H9 (cell line): ENCODE results near the gene ASB12. TPM values are rescaled to one million over a fixed set of nuclear protein-coding genes. Genes with fewer than 3 reads are reported as not detected.

Experiments used
- DNase-seq: peaks from one replicate; pipeline ENCODE4 v3.0.0-alpha.2; 2017
- H2AFZ ChIP-seq: one replicate; pipeline ENCODE4 v1.6.1; 2013; ENCODE audit warnings: mild to moderate bottlenecking, low read length, control low read depth, moderate library complexity
- H2AK5ac ChIP-seq: 2 replicates; pipeline ENCODE4 v1.6.1; 2013; ENCODE audit warnings: low read length, control low read depth, mixed read lengths; ENCODE audit not compliant: insufficient read length
- H2BK120ac ChIP-seq: one replicate; pipeline ENCODE4 v1.6.1; 2013; ENCODE audit warnings: low read depth, mild to moderate bottlenecking, low read length, control low read depth, inconsistent platforms; ENCODE audit not compliant: poor library complexity, severe bottlenecking
- H2BK12ac ChIP-seq: 2 replicates; pipeline ENCODE4 v1.6.1; 2013; ENCODE audit warnings: low read length, control low read depth, mixed read lengths, low read depth; ENCODE audit not compliant: insufficient read length
- H2BK15ac ChIP-seq: 2 replicates; pipeline ENCODE4 v1.6.1; 2013; ENCODE audit warnings: low read depth, low read length, control low read depth
- H2BK20ac ChIP-seq: one replicate; pipeline ENCODE4 v1.6.1; 2013; ENCODE audit warnings: low read depth, mild to moderate bottlenecking, low read length, control low read depth, inconsistent platforms; ENCODE audit not compliant: poor library complexity, severe bottlenecking
- H2BK5ac ChIP-seq: 2 replicates; pipeline ENCODE4 v1.6.1; 2013; ENCODE audit warnings: low read length, control low read depth, mixed read lengths; ENCODE audit not compliant: insufficient read length
- H3K14ac ChIP-seq: 2 replicates; pipeline ENCODE4 v1.6.1; 2013; ENCODE audit warnings: low read length, control low read depth; ENCODE audit not compliant: insufficient read depth
- H3K18ac ChIP-seq: 2 replicates; pipeline ENCODE4 v1.6.1; 2013; ENCODE audit warnings: low read depth, mild to moderate bottlenecking, mixed read lengths, low read length, control low read depth; ENCODE audit not compliant: insufficient read length
- H3K23ac ChIP-seq: 2 replicates; pipeline ENCODE4 v1.6.1; 2013; ENCODE audit warnings: low read length, control low read depth, mixed read lengths, low read depth; ENCODE audit not compliant: insufficient read length
- H3K23me2 ChIP-seq: 2 replicates; pipeline ENCODE4 v1.6.1; 2013; ENCODE audit warnings: low read depth, mild to moderate bottlenecking, mixed read lengths, low read length, control low read depth; ENCODE audit not compliant: insufficient read length, poor library complexity, severe bottlenecking
- H3K27ac ChIP-seq: 2 replicates; pipeline ENCODE4 v1.5.1; 2013; ENCODE audit warnings: low read length, control low read depth, mixed read lengths, low read depth; ENCODE audit not compliant: insufficient read length
- H3K27me3 ChIP-seq: 2 replicates; pipeline ENCODE4 v1.6.1; 2013; ENCODE audit warnings: low read length, control low read depth, inconsistent platforms; ENCODE audit not compliant: insufficient read depth
- H3K4ac ChIP-seq: 2 replicates; pipeline ENCODE4 v1.6.1; 2013; ENCODE audit warnings: low read depth, mild to moderate bottlenecking, control low read depth, inconsistent platforms, low read length, moderate library complexity
- H3K4me1 ChIP-seq: 2 replicates; pipeline ENCODE4 v1.6.1; 2013; ENCODE audit warnings: low read length, control low read depth, inconsistent platforms; ENCODE audit not compliant: insufficient read depth
- H3K4me2 ChIP-seq: 2 replicates; pipeline ENCODE4 v1.6.1; 2013; ENCODE audit warnings: low read length, control low read depth, mixed read lengths; ENCODE audit not compliant: insufficient read length, insufficient read depth
- H3K56ac ChIP-seq: 2 replicates; pipeline ENCODE4 v1.6.1; 2013; ENCODE audit warnings: low read depth, mild to moderate bottlenecking, mixed read lengths, low read length, control low read depth; ENCODE audit not compliant: insufficient read length
- H3K79me1 ChIP-seq: 2 replicates; pipeline ENCODE4 v1.6.1; 2013; ENCODE audit warnings: low read depth, mild to moderate bottlenecking, moderate library complexity, low read length, control low read depth, inconsistent platforms; ENCODE audit not compliant: insufficient read depth, poor library complexity, severe bottlenecking
- H3K79me2 ChIP-seq: 2 replicates; pipeline ENCODE4 v1.6.1; 2013; ENCODE audit warnings: low read length, control low read depth, inconsistent platforms; ENCODE audit not compliant: insufficient read depth
- H3K9ac ChIP-seq: 2 replicates; pipeline ENCODE4 v1.6.1; 2013; ENCODE audit warnings: low read length, control low read depth, mixed read lengths; ENCODE audit not compliant: insufficient read length; ENCODE audit errors: extremely low read depth
- H3K9me3 ChIP-seq: one replicate; pipeline ENCODE4 v1.6.1; 2013; ENCODE audit warnings: low read depth, low read length, inconsistent platforms; ENCODE audit not compliant: control insufficient read depth
- H3T11ph ChIP-seq: one replicate; pipeline ENCODE4 v1.6.1; 2013; ENCODE audit warnings: mild to moderate bottlenecking, low read length, control low read depth, inconsistent platforms
- H4K20me1 ChIP-seq: one replicate; pipeline ENCODE4 v1.6.1; 2013; ENCODE audit not compliant: control insufficient read depth, insufficient read length, insufficient read depth
- H4K5ac ChIP-seq: 2 replicates; pipeline ENCODE4 v1.6.1; 2013; ENCODE audit warnings: low read depth, mild to moderate bottlenecking, mixed read lengths, low read length, control low read depth; ENCODE audit not compliant: insufficient read length
- H4K8ac ChIP-seq: replicated peaks from 2 replicates; pipeline ENCODE4 v1.6.1; 2013; ENCODE audit warnings: low read length, control low read depth, mixed read lengths, low read depth; ENCODE audit not compliant: insufficient read length
- H4K91ac ChIP-seq: 2 replicates; pipeline ENCODE4 v1.6.1; 2013; ENCODE audit warnings: low read depth, mild to moderate bottlenecking, moderate library complexity, mixed read lengths, low read length, control low read depth; ENCODE audit not compliant: insufficient read length
- H3K27ac Mint-ChIP-seq, 3 experiments: 2 replicates in 2 of 3; 3 replicates in 1 of 3; pipeline ENCODE4 v1.8.0; 2020 to 2021; ENCODE audit warnings: mixed read lengths in 3 of 3, mild to moderate bottlenecking in 1 of 3, moderate library complexity in 1 of 3
- H3K27me3 Mint-ChIP-seq: 2 replicates; pipeline ENCODE4 v1.8.0; 2021; ENCODE audit warnings: low read depth, mild to moderate bottlenecking, moderate library complexity, mixed read lengths
- H3K36me3 Mint-ChIP-seq, 3 experiments: 2 replicates in 2 of 3; 3 replicates in 1 of 3; pipeline ENCODE4 v1.8.0; 2020 to 2021; ENCODE audit warnings: low read depth in 3 of 3, mixed read lengths in 3 of 3; ENCODE audit not compliant: insufficient read depth in 1 of 3
- H3K4me1 Mint-ChIP-seq, 2 experiments: 2 replicates each; pipeline ENCODE4 v1.8.0; 2020; ENCODE audit warnings: mixed read lengths in 2 of 2
- H3K4me3 Mint-ChIP-seq, 2 experiments: 2 replicates in 1 of 2; 3 replicates in 1 of 2; pipeline ENCODE4 v1.8.0; 2020 to 2021; ENCODE audit warnings: mild to moderate bottlenecking in 2 of 2, mixed read lengths in 2 of 2, moderate library complexity in 1 of 2
- H3K9me3 Mint-ChIP-seq, 2 experiments: 2 replicates in 1 of 2; 3 replicates in 1 of 2; pipeline ENCODE4 v1.8.0; 2020; ENCODE audit warnings: mild to moderate bottlenecking in 2 of 2, mixed read lengths in 2 of 2, moderate library complexity in 1 of 2
- WGBS: extraction: QIAGEN DNeasy Blood & Tissue Kit; methylation state at CpG from one replicate; pipeline ENCODE4 v1.1.7; 2013; ENCODE audit warnings: missing lambda C conversion rate, low lambda C conversion rate, mixed read lengths; ENCODE audit not compliant: insufficient read length; ENCODE audit errors: extremely low coverage; 5-methylcytosine and 5-hydroxymethylcytosine counted together
- total RNA-seq: library from RNA; stranded (reverse); gene quantifications from 2 replicates; pipeline ENCODE4 v1.2.1, GENCODE V29; 2021
- TF ChIP-seq, protein P1 (sequence below): fragments of 200-600 bp; sonication (generic); conservative IDR thresholded peaks from 3 replicates; pipeline ENCODE4 v1.8.0; 2021; ENCODE audit warnings: antibody characterized with exemption, mild to moderate bottlenecking

Gene ASB12
- total RNA-seq, 1 experiment from 2014 or later: 0.46 TPM

DNA sequence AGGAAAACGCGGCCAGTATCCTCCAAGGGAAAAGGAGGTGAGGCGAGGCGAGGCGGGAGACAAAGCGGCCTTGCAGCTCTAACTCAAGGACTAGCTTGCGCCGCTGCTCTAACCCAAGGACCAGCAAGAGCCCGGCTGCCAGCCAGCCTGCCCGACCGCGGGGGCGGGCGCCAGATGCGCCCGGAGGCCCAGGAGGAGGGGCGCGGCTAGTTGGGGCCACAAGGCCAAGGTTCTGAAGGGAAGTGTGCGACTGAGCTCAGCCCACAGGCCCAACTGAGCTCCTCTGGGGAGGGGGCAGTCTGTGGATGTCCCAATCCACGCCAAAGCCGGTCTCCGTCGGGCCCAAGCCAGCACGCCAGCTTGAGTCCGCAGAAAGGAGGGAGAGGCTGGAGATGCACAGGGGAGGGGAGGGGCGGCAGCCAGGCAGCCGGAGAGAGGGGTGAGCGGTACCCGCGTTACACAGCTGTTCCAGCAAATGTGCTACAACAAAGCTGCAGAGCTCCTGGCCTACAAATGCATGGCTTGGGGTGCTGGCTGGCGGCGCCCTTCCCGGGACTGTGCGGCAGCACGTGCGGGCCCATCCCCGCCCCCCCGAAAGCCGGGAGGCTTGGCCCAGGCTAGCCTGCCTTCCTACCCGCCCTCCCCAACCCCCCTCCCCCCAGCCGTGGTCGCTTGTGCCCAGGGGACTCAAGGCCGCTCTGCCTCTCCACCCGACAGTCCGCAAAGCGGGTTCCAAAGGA is 25.5 kb downstream of the ASB12 start:
- no peak overlapping the region for H4K5ac ChIP-seq
- no peak overlapping the region for H2BK15ac ChIP-seq
- no peak overlapping the region for H3T11ph ChIP-seq
- H3K4ac ChIP-seq: no peak overlapping the region
- no peak overlapping the region for H2BK120ac ChIP-seq
- TF ChIP-seq, protein P1, sequence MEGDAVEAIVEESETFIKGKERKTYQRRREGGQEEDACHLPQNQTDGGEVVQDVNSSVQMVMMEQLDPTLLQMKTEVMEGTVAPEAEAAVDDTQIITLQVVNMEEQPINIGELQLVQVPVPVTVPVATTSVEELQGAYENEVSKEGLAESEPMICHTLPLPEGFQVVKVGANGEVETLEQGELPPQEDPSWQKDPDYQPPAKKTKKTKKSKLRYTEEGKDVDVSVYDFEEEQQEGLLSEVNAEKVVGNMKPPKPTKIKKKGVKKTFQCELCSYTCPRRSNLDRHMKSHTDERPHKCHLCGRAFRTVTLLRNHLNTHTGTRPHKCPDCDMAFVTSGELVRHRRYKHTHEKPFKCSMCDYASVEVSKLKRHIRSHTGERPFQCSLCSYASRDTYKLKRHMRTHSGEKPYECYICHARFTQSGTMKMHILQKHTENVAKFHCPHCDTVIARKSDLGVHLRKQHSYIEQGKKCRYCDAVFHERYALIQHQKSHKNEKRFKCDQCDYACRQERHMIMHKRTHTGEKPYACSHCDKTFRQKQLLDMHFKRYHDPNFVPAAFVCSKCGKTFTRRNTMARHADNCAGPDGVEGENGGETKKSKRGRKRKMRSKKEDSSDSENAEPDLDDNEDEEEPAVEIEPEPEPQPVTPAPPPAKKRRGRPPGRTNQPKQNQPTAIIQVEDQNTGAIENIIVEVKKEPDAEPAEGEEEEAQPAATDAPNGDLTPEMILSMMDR: no peak
- H3K23ac ChIP-seq: no peak overlapping the region
- H3K9me3 ChIP-seq: peaks cover 27% of the 10 kb centered on the region
- H3K4me2 ChIP-seq: peak overlapping the region; percentile 66
- no peak overlapping the region for H2BK12ac ChIP-seq
- H3K4me1 ChIP-seq: no peaks in the 10 kb centered on the region
- H2BK20ac ChIP-seq: no peak overlapping the region
- H3K9ac ChIP-seq: peak overlapping the region; percentile 25
- H3K27me3 ChIP-seq: no peaks in the 10 kb centered on the region; the same call in 1 of the 2 replicates
- H4K91ac ChIP-seq: no peak overlapping the region
- H3K79me1 ChIP-seq: peaks cover 3% of the 10 kb centered on the region
- H3K23me2 ChIP-seq: peaks cover 5% of the 10 kb centered on the region
- H2AFZ ChIP-seq: no peak overlapping the region
- no peak overlapping the region for H4K8ac ChIP-seq
- Mint-ChIP-seq H3K27ac (peak overlapping the region in 1 of 3 experiments; percentile 93; a peak in 1 of 7 replicates), H3K9me3 (peaks cover 59 to 68% of the 10 kb centered on the region in 2 experiments), H3K4me3 (peak overlapping the region; percentile 67 to 82), H3K36me3 (peaks cover 0 to 7% (median 3%) of the 10 kb centered on the region in 3 experiments; a peak in 2 of 7 replicates), H3K27me3 (peaks cover 33% of the 10 kb centered on the region), H3K4me1 (peaks cover 2 to 12% of the 10 kb centered on the region in 2 experiments; a peak in 2 of 4 replicates)
- no peak overlapping the region for H3K27ac ChIP-seq
- H3K56ac ChIP-seq: no peak overlapping the region
- no peak overlapping the region for H3K18ac ChIP-seq
- no peaks in the 10 kb centered on the region for H3K79me2 ChIP-seq
- no peak overlapping the region for H3K14ac ChIP-seq
- no peak overlapping the region for H2BK5ac ChIP-seq
- peak; percentile 36 for DNase-seq
- no peaks in the 10 kb centered on the region for H4K20me1 ChIP-seq
- no CpG with 5 or more reads among the region's 46 CpGs for WGBS
- no peak overlapping the region for H2AK5ac ChIP-seq
